GM19452 (cell line): Measurements from ENCODE around the gene UBR7.
"Not testable (repeated sequence)": the region's sequence is repeated elsewhere in the genome, so short reads cannot be mapped to it uniquely, and the experiment has no call there.

Source experiments
- ATAC-seq: cut with Tn5 transposase; IDR thresholded peaks from one replicate; pipeline ENCODE4 v1.9.1; 2021; ENCODE audit not compliant: unreplicated experiment

The UBR7 gene

DNA sequence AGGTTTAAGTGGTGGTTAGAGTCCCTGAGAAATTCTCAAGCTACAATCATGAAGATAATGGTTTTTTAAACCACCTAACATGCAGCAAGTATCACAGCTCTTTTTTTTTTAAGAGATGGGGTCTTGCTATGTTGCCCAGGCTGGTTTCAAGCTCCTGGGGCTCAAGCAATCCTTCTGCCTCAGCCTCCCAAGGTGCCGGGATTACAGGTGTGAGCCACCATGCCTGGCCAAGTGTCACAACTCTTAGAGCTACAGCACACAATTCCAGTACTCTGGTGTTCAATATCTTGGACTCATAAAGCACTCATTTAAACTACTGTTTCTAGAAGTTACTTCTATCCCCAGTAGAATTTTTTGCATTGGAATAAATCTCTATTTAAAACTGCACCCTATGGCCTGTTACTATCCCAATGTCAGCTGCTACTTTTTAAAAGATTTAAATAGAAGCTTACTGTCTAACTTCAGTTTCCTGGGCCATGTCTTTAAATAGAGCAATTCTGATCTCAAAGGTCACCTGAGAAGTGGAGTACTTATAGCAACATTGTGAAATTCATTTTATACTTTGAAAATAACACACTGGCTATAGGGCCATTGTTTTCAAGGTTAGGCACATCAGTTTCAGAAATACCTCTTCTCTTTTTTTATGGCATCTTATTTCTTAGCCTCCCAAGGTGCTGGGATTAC, 11.6 kb upstream of the UBR7 start:
- no peak for ATAC-seq

- no peak for ATAC-seq
Measured at GRCh38 chr14:93199031-93199430, 8.0 kb upstream of the UBR7 start.

GRCh38 chr14:93200553-93200952, 6.5 kb upstream of the UBR7 start:
- no peak for ATAC-seq

DNA sequence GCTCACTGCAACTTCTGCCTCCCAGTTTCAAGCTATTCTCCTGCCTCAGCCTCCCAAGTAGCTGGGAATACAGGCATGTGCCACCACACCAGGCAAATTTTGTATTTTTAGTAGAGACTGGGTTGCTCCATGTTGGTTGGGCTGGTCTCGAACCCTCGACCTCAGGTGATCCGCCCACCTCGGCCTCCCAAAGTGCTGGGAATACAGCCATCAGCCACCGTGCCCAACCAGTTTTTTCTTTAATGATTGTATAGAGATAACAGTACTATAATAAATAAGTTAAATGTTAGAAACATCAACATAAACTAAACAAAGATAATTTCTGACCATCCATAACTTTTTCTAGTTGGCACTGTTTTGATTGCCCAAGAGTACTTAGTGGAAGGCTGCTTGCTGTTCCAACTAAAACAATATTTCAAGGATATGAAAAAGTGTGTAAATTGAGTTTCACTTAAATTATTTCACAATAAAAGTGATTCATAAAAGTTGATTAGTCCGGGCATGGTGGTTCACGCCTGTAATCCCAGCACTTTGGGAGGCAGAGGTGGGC, 5.8 kb upstream of the UBR7 start:
- no peak for ATAC-seq

DNA sequence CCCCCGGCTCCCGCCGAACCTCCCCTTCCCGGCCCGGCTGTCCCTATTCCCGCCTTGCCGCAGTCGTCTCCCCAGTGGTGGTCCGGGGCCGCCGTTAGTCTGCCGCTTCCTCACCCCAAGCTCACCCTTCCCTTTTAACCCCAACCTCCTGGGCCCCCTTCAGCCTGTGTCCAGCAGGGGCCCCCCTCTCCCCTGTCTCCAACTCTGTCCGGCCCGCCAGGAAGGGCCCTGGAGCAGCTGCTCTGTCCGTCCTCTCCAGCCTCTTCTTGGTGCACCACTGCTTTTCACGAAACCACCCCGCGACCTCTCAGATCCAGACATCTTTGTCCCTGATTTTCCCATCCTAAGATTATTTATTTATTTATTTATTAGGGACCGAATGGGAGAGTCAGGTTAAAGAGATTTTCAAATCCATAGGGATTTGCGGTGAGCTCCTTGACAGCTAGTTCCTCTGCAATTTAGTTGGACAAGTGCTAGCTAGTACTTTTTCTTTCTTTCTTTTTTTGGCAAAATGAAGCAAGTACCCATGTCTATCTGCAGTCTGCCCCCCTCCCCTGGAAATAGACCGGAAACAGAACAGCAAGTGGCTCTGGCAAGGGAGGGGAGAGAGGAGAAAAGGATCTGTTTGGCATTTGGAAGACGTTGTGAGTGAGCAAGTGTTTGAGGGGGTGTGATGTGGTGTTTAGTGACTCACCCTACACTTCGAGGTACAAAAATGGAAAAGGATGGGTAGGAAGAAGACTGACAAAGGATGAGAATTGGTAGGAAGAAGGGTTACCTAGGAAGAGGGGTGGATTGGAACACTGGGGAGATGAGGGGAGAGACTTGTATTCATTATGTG, 632 bp downstream of the UBR7 start:
- ATAC-seq, result peak; percentile 34

DNA sequence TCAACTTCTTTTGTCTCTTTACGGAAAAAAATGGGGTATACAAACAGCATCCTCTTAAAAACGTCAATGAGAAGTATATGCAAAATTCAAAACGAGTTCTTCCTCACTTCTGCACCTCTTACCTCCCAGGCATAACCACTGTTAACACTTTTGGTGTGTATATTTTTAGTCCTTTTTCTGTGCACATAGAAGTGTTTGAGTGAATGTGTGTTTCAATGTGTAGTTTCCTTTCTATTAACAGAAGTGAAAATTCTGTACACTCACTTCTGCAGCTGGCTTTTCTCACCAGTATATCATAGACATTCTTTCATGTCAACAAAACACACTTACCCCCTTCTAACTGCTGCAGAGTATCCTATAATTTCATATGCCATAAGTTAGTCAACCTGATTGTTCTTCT, 5.4 kb downstream of the UBR7 start:
- ATAC-seq, result peak; percentile 57

DNA sequence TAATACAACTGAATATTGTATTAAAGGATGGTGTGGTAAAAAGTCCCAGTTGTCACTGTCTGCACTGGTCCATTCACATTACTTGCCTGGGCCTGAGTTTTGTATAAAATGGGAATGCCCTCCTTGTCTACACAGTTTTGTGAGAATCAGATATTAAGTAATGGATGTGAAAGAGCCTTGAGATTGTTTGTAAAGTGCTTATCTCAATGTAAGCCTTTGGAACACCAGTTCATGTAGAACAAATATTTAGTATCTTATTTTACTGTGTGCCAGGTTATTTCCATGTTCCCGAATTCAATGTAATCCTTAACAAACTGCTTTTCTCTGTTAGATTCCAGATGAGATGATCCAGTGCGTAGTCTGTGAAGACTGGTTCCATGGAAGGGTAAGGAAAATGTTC, 7.5 kb downstream of the UBR7 start:
- no peak for ATAC-seq

DNA sequence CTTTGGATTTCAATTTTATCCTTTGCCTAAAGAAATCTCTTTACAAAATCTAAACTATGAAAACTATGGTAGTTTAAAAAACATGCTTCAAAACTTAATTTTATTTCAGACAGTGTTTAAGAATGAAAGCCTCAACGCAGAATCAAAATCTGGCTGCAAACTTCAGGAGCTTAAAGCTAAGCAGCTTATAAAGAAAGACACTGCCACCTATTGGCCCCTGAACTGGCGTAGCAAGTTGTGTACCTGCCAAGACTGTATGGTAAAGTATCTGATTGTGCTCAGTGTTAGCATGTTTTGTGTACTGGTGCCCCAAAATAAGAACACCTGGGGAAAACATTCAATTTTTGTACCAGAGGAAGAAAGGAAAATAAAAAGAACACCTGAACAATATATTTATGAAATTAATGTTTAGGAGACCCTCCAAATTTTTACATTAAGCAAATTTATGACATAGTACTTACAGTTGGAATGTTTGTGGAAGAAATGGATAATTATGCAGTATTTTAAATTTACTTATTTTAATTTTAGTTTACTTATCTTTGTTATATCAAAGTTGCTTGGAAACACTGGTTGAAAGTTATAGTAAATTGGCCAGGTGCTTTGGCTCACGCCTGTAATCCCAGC, 12.2 kb downstream of the UBR7 start:
- ATAC-seq, result no peak

- no peak for ATAC-seq
Measured at GRCh38 chr14:93220509-93220908, 13.5 kb downstream of the UBR7 start.

DNA sequence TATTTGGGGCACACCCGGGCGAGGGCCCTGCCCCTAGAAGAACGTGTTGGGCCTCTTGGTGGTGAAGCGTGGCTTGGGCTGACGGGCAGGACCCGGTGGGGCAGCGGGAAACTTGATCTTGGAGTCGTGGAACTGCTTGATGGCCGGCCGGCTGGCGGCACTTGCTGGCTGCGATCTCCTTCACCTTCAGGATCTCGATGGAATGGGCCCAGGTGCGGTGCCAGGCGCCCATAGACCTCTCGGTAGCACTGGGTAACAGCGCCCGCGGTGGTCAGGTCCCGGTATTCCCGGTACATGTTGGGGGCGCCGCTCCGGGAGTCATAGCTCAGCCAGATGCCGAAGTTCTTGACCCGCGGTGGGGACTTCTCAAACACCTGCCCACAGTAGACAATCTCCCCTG, 16.5 kb downstream of the UBR7 start:
- ATAC-seq, result no peak

- ATAC-seq, result no peak
Measured at GRCh38 chr14:93228550-93228949, 21.5 kb downstream of the UBR7 start.

- ATAC-seq, result no peak
Measured at GRCh38 chr14:93230539-93230938, 23.5 kb downstream of the UBR7 start.

DNA sequence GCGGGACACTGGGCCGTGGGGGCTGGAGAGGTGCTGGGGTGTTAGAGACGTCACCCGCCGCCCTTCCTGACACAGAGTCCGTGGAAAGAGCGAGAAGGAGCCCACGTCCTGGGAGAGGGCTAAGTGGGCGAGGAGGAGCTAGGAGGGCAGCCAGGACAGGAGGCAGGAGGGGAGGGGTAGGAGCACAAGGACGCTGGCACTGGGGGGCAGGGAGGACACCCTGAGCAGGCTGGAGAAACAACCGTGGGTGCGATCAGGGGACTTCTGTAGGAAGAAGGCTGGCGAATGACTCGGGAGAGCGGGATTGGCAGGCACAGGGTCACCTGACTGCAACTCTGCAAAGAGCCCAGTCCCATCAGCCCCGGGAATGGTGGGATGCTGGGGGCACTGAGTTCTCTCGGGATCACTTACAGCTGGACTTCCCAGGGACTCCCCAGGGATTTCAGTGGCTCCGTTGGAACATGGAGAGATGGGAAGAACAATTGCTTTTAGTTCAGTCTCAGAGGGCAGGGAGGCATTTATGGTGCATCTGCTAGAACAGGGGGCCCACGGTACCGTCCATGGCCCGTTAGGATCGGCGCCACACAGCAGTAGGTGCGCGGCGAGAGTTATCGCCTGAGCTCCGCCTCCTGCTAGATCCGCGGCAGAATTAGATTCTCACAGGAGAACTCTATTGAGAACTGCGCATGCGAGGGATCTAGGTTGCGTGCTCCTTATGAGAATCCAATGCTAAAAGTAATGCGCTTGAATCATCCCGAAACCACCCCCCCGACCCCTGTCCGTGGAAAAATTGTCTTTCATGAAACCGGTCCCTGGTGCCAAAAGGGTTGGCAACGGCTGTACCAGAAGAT, 24.3 kb downstream of the UBR7 start:
- no peak for ATAC-seq

GRCh38 chr14:93232159-93232558, 25.1 kb downstream of the UBR7 start:
- ATAC-seq, result no peak

DNA sequence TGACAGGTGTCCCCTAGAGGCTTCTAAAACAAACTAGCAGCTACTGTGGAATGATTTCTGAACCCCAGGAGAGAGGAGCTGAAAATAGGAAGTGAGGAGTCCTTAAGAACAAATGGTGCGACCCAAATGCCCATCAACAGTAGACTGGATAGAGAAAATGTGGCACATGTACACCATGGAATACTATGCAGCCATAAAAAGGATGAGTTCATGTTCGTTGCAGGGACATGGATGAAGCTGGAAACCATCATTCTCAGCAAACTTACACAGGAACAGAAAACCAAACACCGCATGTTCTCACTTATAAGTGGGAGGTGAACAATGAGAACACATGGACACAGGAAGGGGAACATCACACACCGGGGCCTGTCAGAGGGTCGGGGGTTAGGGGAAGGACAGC, 26.0 kb downstream of the UBR7 start:
- ATAC-seq, result not testable (repeated sequence)

GRCh38 chr14:93234798-93235197, 27.7 kb downstream of the UBR7 start:
- ATAC-seq, result no peak

DNA sequence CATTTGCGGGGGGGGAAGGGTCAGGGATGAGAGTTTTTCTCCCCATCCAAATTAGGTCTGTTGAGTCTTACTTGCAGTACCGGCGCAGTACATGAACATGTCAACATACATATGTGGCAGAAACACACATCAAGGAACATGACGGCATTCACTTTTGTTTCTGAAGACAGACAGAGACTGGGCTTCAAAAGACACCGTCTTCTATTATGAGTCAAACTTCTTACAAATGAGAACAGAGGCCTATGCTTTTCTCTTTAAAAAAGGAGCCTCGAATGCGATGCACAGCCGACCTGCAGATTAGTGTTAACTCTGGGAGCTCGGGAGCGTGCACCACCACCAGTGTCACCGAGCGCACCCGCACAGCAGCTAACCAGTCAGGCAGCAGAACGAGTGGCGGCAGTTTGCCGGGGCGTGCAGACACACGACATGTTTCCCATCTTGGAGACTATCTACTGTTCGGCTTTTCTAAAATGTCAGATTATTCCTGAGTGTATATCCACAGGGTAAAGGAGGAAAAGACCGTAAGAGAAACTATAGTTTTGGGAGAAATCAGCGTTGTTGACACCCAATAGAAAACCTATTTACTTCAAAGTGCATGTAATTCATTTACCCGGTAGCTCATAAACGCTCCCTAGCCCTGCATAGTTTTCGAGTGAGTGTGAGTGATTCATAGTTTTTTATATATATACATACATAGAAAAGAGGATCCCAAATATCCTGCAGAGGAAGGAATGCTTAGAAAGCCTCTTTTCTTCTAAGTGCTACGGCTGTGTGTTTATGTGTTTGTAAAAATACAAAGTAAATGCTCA, 33.0 kb downstream of the UBR7 start:
- no peak for ATAC-seq

GRCh38 chr14:93240678-93241000, 33.6 kb downstream of the UBR7 start:
- no peak for ATAC-seq

DNA sequence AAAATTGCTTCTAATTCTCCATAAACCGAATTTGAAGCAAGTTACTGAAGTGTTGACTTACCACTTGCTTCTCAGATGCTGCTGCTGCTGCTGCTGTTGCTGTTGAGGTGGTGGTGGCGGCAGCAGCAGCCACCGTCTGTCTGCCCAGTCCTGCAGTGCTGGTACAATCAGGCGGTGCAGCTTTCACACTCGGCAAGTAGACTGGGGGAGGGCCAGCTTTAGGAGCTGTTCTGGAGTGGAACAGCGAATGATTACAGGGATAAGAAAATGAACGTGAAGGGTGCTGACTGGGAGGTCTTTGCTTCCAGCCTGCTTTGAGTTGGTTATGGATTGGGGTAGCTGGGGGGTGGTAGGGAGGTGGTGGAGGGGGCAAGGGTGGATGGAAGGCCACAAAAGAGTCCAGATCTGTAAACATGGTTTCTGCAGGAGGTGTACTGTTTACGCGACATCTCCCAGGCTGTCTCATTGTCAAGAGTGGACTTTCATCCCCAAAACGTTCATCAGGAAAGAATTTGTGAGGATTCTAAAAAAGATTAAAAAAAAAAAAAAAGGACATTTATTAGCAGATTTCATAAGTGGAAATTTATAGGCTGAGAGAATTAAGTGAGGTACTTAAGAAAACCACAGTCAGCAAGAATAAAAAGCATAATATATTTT, 38.8 kb downstream of the UBR7 start:
- ATAC-seq, result no peak

DNA sequence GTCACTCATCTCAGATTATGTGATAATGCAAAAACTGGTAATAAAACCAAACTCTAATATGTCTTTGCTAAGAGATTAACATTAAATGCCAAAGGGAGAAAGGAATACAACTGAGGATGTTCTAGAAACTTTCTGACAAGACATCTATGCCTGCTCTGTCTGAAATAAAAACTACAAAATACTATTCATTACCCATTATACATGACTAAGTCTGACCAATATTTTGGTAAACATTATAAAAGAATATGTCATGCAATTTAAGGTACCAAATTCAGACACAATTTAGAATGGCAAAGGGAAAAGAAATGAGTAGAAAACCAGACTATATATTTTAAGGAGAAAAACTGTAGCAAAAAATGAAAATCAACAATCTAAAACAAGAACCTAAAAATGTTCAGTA, 39.5 kb downstream of the UBR7 start:
- ATAC-seq, result no peak
